Activated CD4-positive, alpha-beta T cell treated with anti-CD3 and anti-CD28 coated beads, Interleukin-2, amount 10 ng/mL, durations not matched to agents 24 days and 14 days (primary cell): Measurements from ENCODE around the gene MYL10. TPM values are rescaled to one million over a fixed set of nuclear protein-coding genes. Genes with fewer than 3 reads are reported as not detected.

Experiments used
- DNase-seq: peaks from one replicate; pipeline ENCODE4 v3.0.0; 2022
- H3K27ac Mint-ChIP-seq: one replicate; pipeline ENCODE4 v1.8.0; 2022; ENCODE audit warnings: mild to moderate bottlenecking, mixed read lengths
- H3K27me3 Mint-ChIP-seq: one replicate; pipeline ENCODE4 v1.8.0; 2022; ENCODE audit warnings: mixed read lengths
- H3K36me3 Mint-ChIP-seq: one replicate; pipeline ENCODE4 v1.8.0; 2022; ENCODE audit warnings: low read depth, mild to moderate bottlenecking, mixed read lengths
- H3K4me1 Mint-ChIP-seq: one replicate; pipeline ENCODE4 v1.8.0; 2021; ENCODE audit warnings: mixed read lengths
- H3K4me3 Mint-ChIP-seq: one replicate; pipeline ENCODE4 v1.8.0; 2022; ENCODE audit warnings: mild to moderate bottlenecking, moderate library complexity, mixed read lengths
- H3K9me3 Mint-ChIP-seq: one replicate; pipeline ENCODE4 v1.8.0; 2021; ENCODE audit warnings: mixed read lengths
- intact Hi-C: fragments of 100-400 bp; cut with micrococcal nuclease; formaldehyde crosslinking; loops from one replicate; pipeline ENCODE4 v1.15.1; 2023
- total RNA-seq: library from RNA; stranded (reverse); gene quantifications from 2 replicates; pipeline ENCODE4 v1.2.3, GENCODE V29; 2022

Gene MYL10
- total RNA-seq, 1 donor from 2014 or later, result not detected

DNA sequence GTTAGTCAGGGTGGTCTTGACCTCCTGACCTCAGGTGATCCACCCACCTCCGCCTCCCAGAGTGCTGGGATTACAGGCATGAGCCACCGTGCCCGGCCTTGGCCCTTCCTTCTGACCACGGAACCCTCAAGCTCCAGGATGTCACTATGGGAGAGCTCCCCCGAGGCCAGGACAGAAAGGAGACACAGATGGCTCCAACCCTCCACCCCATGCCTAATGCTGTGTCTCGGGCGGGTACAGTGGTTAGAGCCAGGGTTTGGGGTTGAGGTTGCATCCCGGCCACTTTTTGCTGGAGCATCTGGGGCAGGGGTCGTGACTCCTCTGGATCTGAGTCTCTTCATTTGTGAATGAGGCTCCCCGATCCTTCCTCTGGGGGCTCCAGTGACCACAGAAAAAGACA, 8.1 kb downstream of the MYL10 start:
- intact Hi-C loops, result no loop called here
- Mint-ChIP-seq H3K4me3 (no peak overlapping the region), H3K27me3 (peaks cover 11% of the 10 kb centered on the region), H3K9me3 (no peaks in the 10 kb centered on the region), H3K36me3 (no peaks in the 10 kb centered on the region), H3K27ac (no peak overlapping the region), H3K4me1 (no peaks in the 10 kb centered on the region)
- no peak for DNase-seq

GRCh38 chr7:101620395-101620794, 8.7 kb downstream of the MYL10 start:
- no peak overlapping the region for H3K4me3 Mint-ChIP-seq
- H3K27ac Mint-ChIP-seq, result no peak overlapping the region
- no peaks in the 10 kb centered on the region for H3K36me3 Mint-ChIP-seq
- no peaks in the 10 kb centered on the region for H3K4me1 Mint-ChIP-seq
- peaks cover 6% of the 10 kb centered on the region for H3K27me3 Mint-ChIP-seq
- no peak for DNase-seq
- intact Hi-C loops, result no loop called here
- H3K9me3 Mint-ChIP-seq, result no peaks in the 10 kb centered on the region

GRCh38 chr7:101618916-101619315, 10.2 kb downstream of the MYL10 start:
- Mint-ChIP-seq H3K27ac (no peak overlapping the region), H3K36me3 (no peaks in the 10 kb centered on the region), H3K4me1 (no peaks in the 10 kb centered on the region), H3K27me3 (no peaks in the 10 kb centered on the region), H3K4me3 (no peak overlapping the region), H3K9me3 (no peaks in the 10 kb centered on the region)
- intact Hi-C loops, result no loop called here
- no peak for DNase-seq

GRCh38 chr7:101618207-101618839, 10.8 kb downstream of the MYL10 start:
- DNase-seq, result no peak
- H3K27me3 Mint-ChIP-seq, result no peaks in the 10 kb centered on the region
- no peaks in the 10 kb centered on the region for H3K36me3 Mint-ChIP-seq
- H3K9me3 Mint-ChIP-seq, result no peaks in the 10 kb centered on the region
- no peak overlapping the region for H3K27ac Mint-ChIP-seq
- no peaks in the 10 kb centered on the region for H3K4me1 Mint-ChIP-seq
- H3K4me3 Mint-ChIP-seq, result no peak overlapping the region
- intact Hi-C loops, result no loop called here

DNA sequence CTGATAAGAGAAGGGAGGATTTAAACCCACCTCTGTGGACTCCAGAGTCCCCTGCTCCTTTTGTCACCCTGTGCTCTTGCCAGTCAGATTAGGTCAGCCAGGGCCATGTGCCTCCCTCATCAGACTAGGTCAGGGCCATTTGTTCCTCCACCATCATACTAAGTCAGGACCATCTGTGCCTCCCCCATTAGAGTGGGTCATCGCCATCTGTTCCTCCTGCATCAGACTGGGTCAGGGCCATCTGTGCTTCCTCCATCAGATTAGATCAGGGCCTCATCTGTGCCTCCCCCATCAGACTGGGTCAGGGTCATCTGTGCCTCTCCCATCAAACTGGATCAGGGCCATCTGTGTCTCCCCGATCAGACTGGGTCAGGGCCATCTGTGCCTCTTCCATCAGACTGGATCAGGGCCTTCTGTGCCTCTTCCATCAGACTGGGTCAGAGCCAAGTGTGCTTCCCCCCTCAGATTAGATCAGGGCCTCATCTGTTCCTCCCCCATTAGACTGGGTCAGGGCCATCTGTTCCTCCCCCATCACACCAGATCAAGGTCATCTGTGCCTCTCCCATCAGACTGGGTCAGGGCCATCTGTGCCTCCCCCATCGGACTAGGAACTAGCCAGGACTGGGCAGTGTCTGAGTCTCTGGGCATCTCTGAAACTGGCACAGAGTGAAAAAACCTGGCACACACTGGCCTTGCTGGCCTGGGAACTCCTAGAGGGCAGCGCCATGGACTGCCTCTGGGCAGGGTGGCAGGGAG, 11.5 kb downstream of the MYL10 start:
- no peak for DNase-seq
- intact Hi-C loops, result no loop called here
- Mint-ChIP-seq H3K4me1 (no peaks in the 10 kb centered on the region), H3K36me3 (no peaks in the 10 kb centered on the region), H3K9me3 (no peaks in the 10 kb centered on the region), H3K4me3 (no peak overlapping the region), H3K27me3 (no peaks in the 10 kb centered on the region), H3K27ac (no peak overlapping the region)

GRCh38 chr7:101615446-101615845, 13.7 kb downstream of the MYL10 start:
- no peak overlapping the region for H3K4me3 Mint-ChIP-seq
- H3K9me3 Mint-ChIP-seq, result no peaks in the 10 kb centered on the region

DNA sequence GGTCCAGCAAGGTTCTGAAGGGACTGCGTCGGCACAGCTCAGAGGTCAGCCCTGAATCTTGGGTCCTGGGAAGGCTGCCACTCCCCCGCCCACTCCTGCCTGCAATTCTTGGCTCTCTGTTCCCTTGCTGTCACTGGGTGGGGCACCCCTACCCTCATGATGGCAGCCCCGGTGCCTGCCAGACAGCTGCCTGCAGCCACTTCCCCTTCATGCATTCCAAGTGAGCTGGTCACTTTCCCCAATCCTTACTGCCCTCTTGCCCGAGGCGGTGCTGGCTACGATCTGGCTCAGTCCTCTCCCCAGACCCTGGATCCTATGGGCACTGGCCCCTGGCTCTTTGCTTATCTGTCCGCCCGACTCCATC, 14.2 kb downstream of the MYL10 start:
- intact Hi-C loops, result no loop called here
- Mint-ChIP-seq H3K27ac (no peak overlapping the region), H3K27me3 (no peaks in the 10 kb centered on the region), H3K4me1 (no peaks in the 10 kb centered on the region), H3K36me3 (no peaks in the 10 kb centered on the region), H3K4me3 (no peak overlapping the region), H3K9me3 (no peaks in the 10 kb centered on the region)
- DNase-seq, result no peak

More at GRCh38 chr7:101615446-101615845, 13.7 kb downstream of the MYL10 start:
- intact Hi-C loops, result no loop called here
- Mint-ChIP-seq H3K27me3 (no peaks in the 10 kb centered on the region), H3K36me3 (no peaks in the 10 kb centered on the region), H3K27ac (no peak overlapping the region), H3K4me1 (no peaks in the 10 kb centered on the region)
- DNase-seq, result no peak

DNA sequence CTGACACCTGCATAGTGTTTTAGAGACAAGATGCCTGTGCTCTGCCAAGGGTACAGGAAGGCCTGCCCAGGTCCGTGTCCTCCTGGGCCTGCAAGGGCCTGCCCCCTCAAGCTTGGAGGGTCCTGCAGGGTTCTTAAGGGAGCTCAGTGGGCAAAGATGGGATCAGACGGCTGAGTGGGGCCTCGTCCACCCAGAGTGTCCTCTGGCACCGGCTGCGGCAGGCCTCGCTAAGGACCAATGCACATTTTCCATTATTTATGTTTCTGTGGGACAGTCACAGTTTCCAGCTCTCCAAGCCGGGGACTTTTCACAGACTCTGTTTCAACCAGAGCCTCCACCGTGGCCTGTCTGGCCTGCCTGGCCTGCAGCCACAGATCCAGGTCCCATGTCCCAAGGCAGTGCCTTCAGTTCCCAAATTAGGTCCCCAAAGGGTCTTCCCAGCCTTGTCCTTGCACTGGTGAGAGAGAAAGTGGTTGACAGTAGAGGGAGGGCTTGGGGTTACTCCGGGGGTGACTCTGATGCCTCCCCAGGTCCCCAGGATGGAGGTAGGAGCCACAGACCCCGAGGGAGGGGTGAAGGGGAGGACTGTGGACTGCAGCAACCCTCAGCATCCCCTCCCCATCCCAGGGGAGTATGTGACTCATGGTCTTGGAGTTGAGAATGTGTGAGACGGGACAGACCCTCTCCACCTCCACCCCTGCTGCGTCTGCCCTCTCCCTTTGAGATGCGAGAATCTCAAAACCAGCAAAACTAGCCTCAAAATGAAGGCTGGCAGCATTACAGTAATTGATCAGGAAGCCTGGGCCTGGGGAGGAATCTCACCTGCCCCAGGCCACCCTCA, 14.8 kb downstream of the MYL10 start:
- Mint-ChIP-seq H3K27ac (no peak overlapping the region), H3K27me3 (no peaks in the 10 kb centered on the region), H3K4me3 (no peak overlapping the region), H3K9me3 (no peaks in the 10 kb centered on the region), H3K36me3 (no peaks in the 10 kb centered on the region), H3K4me1 (no peaks in the 10 kb centered on the region)
- intact Hi-C loops, result no loop called here
- no peak for DNase-seq

DNA sequence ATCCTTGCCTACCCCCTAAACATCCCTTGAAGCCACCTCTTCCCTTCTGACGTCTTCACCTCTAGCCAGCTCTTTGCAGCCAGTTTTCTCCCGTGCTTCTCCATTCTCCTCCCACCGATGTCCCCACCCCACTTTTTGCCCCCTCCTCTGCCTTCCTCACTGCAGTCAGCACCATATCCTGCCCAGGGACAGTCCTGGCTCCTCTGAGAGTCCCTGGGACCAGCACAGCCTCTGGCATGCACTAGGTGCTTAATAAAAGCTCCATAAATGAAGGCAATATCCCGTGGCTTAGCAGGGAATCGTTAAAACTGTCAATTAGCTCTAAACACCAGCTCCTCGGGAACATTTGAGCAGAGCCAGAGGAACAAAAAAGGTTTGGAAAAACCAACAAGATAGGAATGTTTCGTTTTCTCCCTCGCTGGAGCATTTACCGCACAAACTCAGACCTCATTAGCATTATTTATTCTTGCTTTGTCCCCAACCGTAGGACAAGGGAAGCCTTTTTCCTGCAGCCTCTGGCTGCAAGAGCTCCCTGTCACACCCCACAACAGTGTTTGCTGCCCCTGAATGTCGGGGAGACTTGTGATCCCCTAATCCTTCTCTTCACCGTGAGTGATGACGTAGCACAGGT, 16.1 kb downstream of the MYL10 start:
- H3K4me1 Mint-ChIP-seq, result no peaks in the 10 kb centered on the region
- H3K4me3 Mint-ChIP-seq, result no peak overlapping the region
- no peaks in the 10 kb centered on the region for H3K27me3 Mint-ChIP-seq
- no peaks in the 10 kb centered on the region for H3K9me3 Mint-ChIP-seq
- no peaks in the 10 kb centered on the region for H3K36me3 Mint-ChIP-seq
- intact Hi-C loops, result no loop called here
- no peak overlapping the region for H3K27ac Mint-ChIP-seq
- no peak for DNase-seq

GRCh38 chr7:101608772-101609713, 20.1 kb downstream of the MYL10 start:
- H3K27ac Mint-ChIP-seq, result no peak overlapping the region
- no peaks in the 10 kb centered on the region for H3K27me3 Mint-ChIP-seq
- no peaks in the 10 kb centered on the region for H3K36me3 Mint-ChIP-seq
- no peak overlapping the region for H3K4me3 Mint-ChIP-seq
- H3K4me1 Mint-ChIP-seq, result no peaks in the 10 kb centered on the region
- intact Hi-C loops, result no loop called here
- no peak for DNase-seq
- H3K9me3 Mint-ChIP-seq, result no peaks in the 10 kb centered on the region

DNA sequence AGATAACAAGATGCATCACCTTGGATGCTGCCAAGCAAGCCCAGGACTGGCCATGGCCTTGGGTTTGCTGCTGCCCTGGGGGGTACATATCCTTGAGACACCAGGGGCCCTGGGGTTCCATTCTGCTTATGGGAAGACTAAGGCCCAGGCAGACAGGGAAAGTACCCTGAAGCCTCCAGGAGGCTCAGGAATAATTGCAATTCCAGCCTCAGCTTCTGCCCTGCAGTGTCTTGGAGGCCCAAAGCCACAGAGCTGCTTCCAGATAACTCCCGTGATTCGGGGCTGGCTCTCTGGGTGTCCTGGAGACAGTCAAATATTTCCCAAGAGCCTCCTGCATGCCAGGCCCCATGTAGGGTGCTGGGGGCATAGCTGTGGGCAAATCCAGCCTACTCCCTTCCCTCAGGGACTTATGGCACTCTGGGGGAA, 22.6 kb downstream of the MYL10 start:
- no peaks in the 10 kb centered on the region for H3K36me3 Mint-ChIP-seq

GRCh38 chr7:101605611-101606497, 23.2 kb downstream of the MYL10 start:
- H3K9me3 Mint-ChIP-seq, result no peaks in the 10 kb centered on the region
- H3K27ac Mint-ChIP-seq, result no peak overlapping the region
- H3K4me1 Mint-ChIP-seq, result no peaks in the 10 kb centered on the region
- H3K27me3 Mint-ChIP-seq, result no peaks in the 10 kb centered on the region
- intact Hi-C loops, result no loop called here
- DNase-seq, result no peak
- H3K36me3 Mint-ChIP-seq, result no peaks in the 10 kb centered on the region
- no peak overlapping the region for H3K4me3 Mint-ChIP-seq

More for the DNA sequence above, 22.6 kb downstream of the MYL10 start:
- no peak overlapping the region for H3K4me3 Mint-ChIP-seq
- no peaks in the 10 kb centered on the region for H3K4me1 Mint-ChIP-seq
- intact Hi-C loops, result no loop called here
- no peaks in the 10 kb centered on the region for H3K9me3 Mint-ChIP-seq
- H3K27me3 Mint-ChIP-seq, result no peaks in the 10 kb centered on the region
- DNase-seq, result no peak
- H3K27ac Mint-ChIP-seq, result no peak overlapping the region
